H1 (cell line): Measurements from ENCODE around the gene EEIG2. TPM values are rescaled to one million over a fixed set of nuclear protein-coding genes. Genes with fewer than 3 reads are reported as not detected.

Experiments used
- KDM5A ChIP-seq: fragments of 200-600 bp; IDR thresholded peaks from 2 replicates; pipeline ENCODE4 v1.7.1; 2012; ENCODE audit warnings: mild to moderate bottlenecking, low read length, inconsistent platforms, mixed read lengths
- RAD21 ChIP-seq, 2 experiments: IDR thresholded peaks in 1 of 2; conservative IDR thresholded peaks in 1 of 2; 2 replicates each; pipeline ENCODE4 v1.6.1; 2011; ENCODE audit warnings: low read depth in 2 of 2, low read length in 2 of 2, improper control_type of control experiment in 1 of 2, inconsistent platforms in 1 of 2, mild to moderate bottlenecking in 1 of 2, moderate library complexity in 1 of 2
- RFX5 ChIP-seq: IDR thresholded peaks from 2 replicates; pipeline ENCODE4 v1.6.1; 2011; ENCODE audit warnings: low read depth, low read length, improper control_type of control experiment, borderline replicate concordance
- SRF ChIP-seq: IDR thresholded peaks from 2 replicates; pipeline ENCODE4 v1.6.1; 2011; ENCODE audit warnings: mild to moderate bottlenecking, low read depth, low read length, moderate library complexity
- TAF7 ChIP-seq: optimal IDR thresholded peaks from 2 replicates; pipeline ENCODE3; 2011; ENCODE audit warnings: low read depth, mild to moderate bottlenecking, inconsistent platforms, low read length, moderate library complexity, borderline replicate concordance
- polyA plus RNA-seq, 7 experiments: library from polyadenylated mRNA; depleted of rRNA in 3 of 7; stranded (reverse) in 5 of 7; unstranded in 2 of 7; fragments of >200 nt in 5 of 7; fragments of 200-250 nt in 2 of 7; gene quantifications; 1 replicate in 5 of 7; 2 replicates in 1 of 7; 4 replicates in 1 of 7; pipeline versions ENCODE4 v1.2.1 to v1.2.3, GENCODE V29; 2011 to 2013; ENCODE audit warnings: missing spikeins in 2 of 7, mixed read lengths in 2 of 7
- total RNA-seq: library from RNA; stranded (reverse); fragmentation: NEBNext Ultra II Directional; extraction: Animal tissue kit (Norgen Biotek cat#: 25700); gene quantifications from 2 replicates; pipeline ENCODE4 v1.2.1, GENCODE V29; 2021

Gene EEIG2
- total and polyA plus RNA-seq, 2 of the 8 experiments (the other 6 are each of a cell fraction or from before 2014, with no cell fraction given): 6.1 to 20.1 TPM

GRCh38 chr1:108606478-108606877, 46.6 kb downstream of the EEIG2 start (continued):
- TF ChIP-seq TAF7 (no peak), SRF (no peak), KDM5A (no peak), RAD21 (IDR thresholded peaks at IDR 0.05 in 1 of 2, conservative IDR thresholded peaks at IDR 0.05 in 1 of 2; ENCODE audit: low read depth in 2 of 2, low read length in 2 of 2) (no peak), RFX5 (no peak)
